ENCODE data around the gene AKAP9. TPM values are rescaled to one million over a fixed set of nuclear protein-coding genes. Genes with fewer than 3 reads are reported as not detected.

AKAP9 gene
- total RNA-seq, 2 experiments from 2014 or later: 23.5 to 25.3 TPM

DNA sequence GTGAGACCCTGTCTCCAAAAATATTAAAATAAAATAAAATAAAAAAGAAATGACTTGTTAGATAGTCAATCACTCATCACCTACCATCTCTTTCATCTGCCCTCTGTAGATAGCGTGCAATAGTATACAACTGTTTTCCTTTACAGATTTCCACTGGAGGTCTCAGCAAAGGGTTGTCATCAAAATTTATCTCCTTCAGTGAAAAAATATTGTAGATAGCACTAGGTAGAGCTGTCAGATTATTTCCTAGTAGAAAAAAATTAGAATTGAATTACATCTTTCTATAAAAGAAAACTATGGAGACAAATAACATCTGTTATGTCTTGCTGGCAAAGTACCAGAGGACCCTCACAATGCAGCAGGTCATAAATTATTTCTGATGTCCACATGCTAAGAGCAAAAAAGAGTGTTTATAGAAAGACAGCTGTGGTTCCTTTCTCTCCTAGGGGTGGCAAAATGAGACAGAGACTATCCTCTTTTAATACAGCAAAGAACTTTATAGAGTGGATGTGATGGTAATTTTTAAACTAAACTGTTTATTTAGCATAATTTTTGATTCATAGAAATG, 209.9 kb downstream of the AKAP9 start:
- no peaks in the 10 kb centered on the region for H3K36me3 Mint-ChIP-seq
- H3K4me1 Mint-ChIP-seq (ENCODE audit: low read depth): no peaks in the 10 kb centered on the region
- H3K9me3 Mint-ChIP-seq: no peaks in the 10 kb centered on the region
- no peak overlapping the region for H3K4me3 Mint-ChIP-seq
- no peaks in the 10 kb centered on the region for H3K27me3 Mint-ChIP-seq
- DNase-seq: no peak
- intact Hi-C loops (cut with micrococcal nuclease): no loop called here
- POLR2A ChIA-PET: no interaction called here
- CTCF ChIA-PET: interaction anchor here (1.0 kb wide), 1 partner anchor 17 kb away, joined by 3 read pairs; the partner anchor contains the start of gene CYP51A1
- no peak overlapping the region for H3K27ac Mint-ChIP-seq

- no peak overlapping the region for H3K4me3 Mint-ChIP-seq
- no peaks in the 10 kb centered on the region for H3K36me3 Mint-ChIP-seq
- intact Hi-C loops (cut with micrococcal nuclease): no loop called here
- no peak for DNase-seq
- H3K4me1 Mint-ChIP-seq (ENCODE audit: low read depth): no peaks in the 10 kb centered on the region
- CTCF ChIA-PET: no interaction called here
- no peaks in the 10 kb centered on the region for H3K9me3 Mint-ChIP-seq
- no peak overlapping the region for H3K27ac Mint-ChIP-seq
- POLR2A ChIA-PET: no interaction called here
- H3K27me3 Mint-ChIP-seq: peaks cover 1% of the 10 kb centered on the region
Measured at GRCh38 chr7:92155108-92155739, 214.6 kb downstream of the AKAP9 start.

DNA sequence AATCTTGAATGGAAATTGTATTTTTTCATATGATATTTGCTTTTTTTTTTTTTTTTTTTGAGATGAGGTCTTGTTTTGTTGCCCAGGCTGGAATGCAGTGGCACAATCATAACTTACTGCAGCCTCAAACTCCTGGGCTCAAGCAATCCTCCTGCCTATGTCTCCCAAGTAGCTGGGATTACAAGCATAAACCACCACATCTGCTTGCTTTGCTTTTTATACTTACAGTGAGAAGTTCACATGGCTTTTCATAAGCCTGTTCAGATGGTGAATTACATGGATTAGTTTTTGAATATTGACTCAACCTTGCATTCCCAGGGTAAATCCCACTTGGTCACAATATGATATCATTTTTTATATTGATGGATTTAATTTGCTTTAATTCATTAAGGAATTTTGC, 216.3 kb downstream of the AKAP9 start:
- intact Hi-C loops (cut with micrococcal nuclease): no loop called here
- no peak for DNase-seq
- H3K27me3 Mint-ChIP-seq: peaks cover 6% of the 10 kb centered on the region
- POLR2A ChIA-PET: no interaction called here
- H3K36me3 Mint-ChIP-seq: no peaks in the 10 kb centered on the region
- no peak overlapping the region for H3K4me3 Mint-ChIP-seq
- CTCF ChIA-PET: no interaction called here
- H3K4me1 Mint-ChIP-seq (ENCODE audit: low read depth): no peaks in the 10 kb centered on the region
- no peak overlapping the region for H3K27ac Mint-ChIP-seq
- H3K9me3 Mint-ChIP-seq: no peaks in the 10 kb centered on the region

GRCh38 chr7:92158660-92159575, 218.3 kb downstream of the AKAP9 start:
- no peak overlapping the region for H3K4me3 Mint-ChIP-seq
- no peaks in the 10 kb centered on the region for H3K9me3 Mint-ChIP-seq
- CTCF ChIA-PET: no interaction called here
- DNase-seq: no peak
- intact Hi-C loops (cut with micrococcal nuclease): no loop called here
- H3K27ac Mint-ChIP-seq: no peak overlapping the region
- H3K4me1 Mint-ChIP-seq (ENCODE audit: low read depth): no peaks in the 10 kb centered on the region
- POLR2A ChIA-PET: no interaction called here
- H3K36me3 Mint-ChIP-seq: no peaks in the 10 kb centered on the region
- peaks cover 6% of the 10 kb centered on the region for H3K27me3 Mint-ChIP-seq

Other genes with a start within 250 kb of the AKAP9 start
- gene MTERF1, start 60.2 kb upstream of the AKAP9 start, total RNA-seq: 10 to 100 TPM; 14.1 to 14.2 TPM
- gene CYP51A1, start 193.6 kb downstream of the AKAP9 start, total RNA-seq: 10 to 100 TPM; 72.3 to 74.7 TPM
- gene LRRD1, start 238.3 kb downstream of the AKAP9 start, total RNA-seq: not detected